Measurements from ENCODE around the gene TRPV3.

TRPV3 gene

GRCh38 chr17:3503285-3503684, 54.3 kb downstream of the TRPV3 start:
- no CpG with 5 or more reads among the region's 1 CpG for WGBS (ENCODE audit: extremely low coverage, insufficient coverage, insufficient read length)
- no peaks in the 10 kb centered on the region for H3K4me1 ChIP-seq (ENCODE audit: control insufficient read depth in 1 of 2, insufficient read depth in 2 of 2, low read length in 2 of 2)
- no peak overlapping the region for H3K9ac ChIP-seq (ENCODE audit: low read length)
- H3K14ac ChIP-seq (ENCODE audit: low read length), result no peak overlapping the region
- no peak overlapping the region for H3K18ac ChIP-seq (ENCODE audit: low read length)
- no peak overlapping the region for H2BK5ac ChIP-seq (ENCODE audit: low read depth, low read length, poor library complexity)
- no peak overlapping the region for H2BK120ac ChIP-seq (ENCODE audit: insufficient read depth, low read length, poor library complexity)
- peaks cover 4% of the 10 kb centered on the region for H3K9me3 ChIP-seq (ENCODE audit: insufficient read depth, low read depth, low read length)
- no peak overlapping the region for H4K91ac ChIP-seq (ENCODE audit: low read depth, low read length)
- H3K79me2 ChIP-seq (ENCODE audit: control insufficient read depth, insufficient read depth, low read length, poor library complexity), result no peaks in the 10 kb centered on the region
- no peaks in the 10 kb centered on the region for H3K27me3 ChIP-seq (ENCODE audit: insufficient read depth, low read length)
- H2BK12ac ChIP-seq (ENCODE audit: low read length), result no peak overlapping the region
- no peak overlapping the region for H4K12ac ChIP-seq (ENCODE audit: low read depth, low read length)
- H2AFZ ChIP-seq (ENCODE audit: insufficient read depth, low read length, poor library complexity), result no peak overlapping the region
- H3K4me2 ChIP-seq (ENCODE audit: low read length), result no peak overlapping the region
- H2AK5ac ChIP-seq (ENCODE audit: low read length), result no peak overlapping the region
- H3K4me3 ChIP-seq (ENCODE audit: low read depth, low read length), result no peak overlapping the region
- H3K79me1 ChIP-seq (ENCODE audit: low read length), result no peaks in the 10 kb centered on the region
- DNase-seq, result no peak
- no peak overlapping the region for H3K23ac ChIP-seq (ENCODE audit: low read length)
- H3K27ac ChIP-seq (ENCODE audit: low read depth, low read length), result no peak overlapping the region
- no peak overlapping the region for H4K8ac ChIP-seq (ENCODE audit: low read depth, low read length)
- no peak overlapping the region for H3K4ac ChIP-seq (ENCODE audit: low read depth, low read length)
- no peaks in the 10 kb centered on the region for H3K36me3 ChIP-seq (ENCODE audit: control insufficient read depth in 1 of 2, insufficient read depth in 2 of 2, low read length in 2 of 2)

GRCh38 chr17:3502466-3502865, 55.1 kb downstream of the TRPV3 start:
- no peak overlapping the region for H2AFZ ChIP-seq (ENCODE audit: insufficient read depth, low read length, poor library complexity)
- no peak overlapping the region for H3K9ac ChIP-seq (ENCODE audit: low read length)
- H3K79me1 ChIP-seq (ENCODE audit: low read length), result no peaks in the 10 kb centered on the region
- peaks cover 4% of the 10 kb centered on the region for H3K9me3 ChIP-seq (ENCODE audit: insufficient read depth, low read depth, low read length)
- H3K4me3 ChIP-seq (ENCODE audit: low read depth, low read length), result no peak overlapping the region
- WGBS (ENCODE audit: extremely low coverage, insufficient coverage, insufficient read length), result no CpG with 5 or more reads among the region's 5 CpGs
- no peak overlapping the region for H4K91ac ChIP-seq (ENCODE audit: low read depth, low read length)
- no peak overlapping the region for H3K27ac ChIP-seq (ENCODE audit: low read depth, low read length)
- H4K8ac ChIP-seq (ENCODE audit: low read depth, low read length), result no peak overlapping the region
- no peak overlapping the region for H2BK12ac ChIP-seq (ENCODE audit: low read length)
- H3K4me2 ChIP-seq (ENCODE audit: low read length), result no peak overlapping the region
- H3K27me3 ChIP-seq (ENCODE audit: insufficient read depth, low read length), result no peaks in the 10 kb centered on the region
- no peak overlapping the region for H3K14ac ChIP-seq (ENCODE audit: low read length)
- no peak overlapping the region for H3K4ac ChIP-seq (ENCODE audit: low read depth, low read length)
- no peak overlapping the region for H2AK5ac ChIP-seq (ENCODE audit: low read length)
- no peak overlapping the region for H3K23ac ChIP-seq (ENCODE audit: low read length)
- no peak overlapping the region for H3K18ac ChIP-seq (ENCODE audit: low read length)
- no peaks in the 10 kb centered on the region for H3K4me1 ChIP-seq (ENCODE audit: control insufficient read depth in 1 of 2, insufficient read depth in 2 of 2, low read length in 2 of 2)
- no peak overlapping the region for H2BK5ac ChIP-seq (ENCODE audit: low read depth, low read length, poor library complexity)
- no peaks in the 10 kb centered on the region for H3K36me3 ChIP-seq (ENCODE audit: control insufficient read depth in 1 of 2, insufficient read depth in 2 of 2, low read length in 2 of 2)
- no peaks in the 10 kb centered on the region for H3K79me2 ChIP-seq (ENCODE audit: control insufficient read depth, insufficient read depth, low read length, poor library complexity)
- DNase-seq, result no peak
- no peak overlapping the region for H2BK120ac ChIP-seq (ENCODE audit: insufficient read depth, low read length, poor library complexity)
- no peak overlapping the region for H4K12ac ChIP-seq (ENCODE audit: low read depth, low read length)

GRCh38 chr17:3501344-3501743, 56.3 kb downstream of the TRPV3 start:
- Histone ChIP-seq H2BK5ac (ENCODE audit: low read depth, low read length, poor library complexity) (no peak overlapping the region), H3K27me3 (ENCODE audit: insufficient read depth, low read length) (no peaks in the 10 kb centered on the region), H3K4me1 (ENCODE audit: control insufficient read depth in 1 of 2, insufficient read depth in 2 of 2, low read length in 2 of 2) (no peaks in the 10 kb centered on the region), H3K79me2 (ENCODE audit: control insufficient read depth, insufficient read depth, low read length, poor library complexity) (no peaks in the 10 kb centered on the region), H3K9me3 (ENCODE audit: insufficient read depth, low read depth, low read length) (peaks cover 4% of the 10 kb centered on the region), H3K79me1 (ENCODE audit: low read length) (no peaks in the 10 kb centered on the region), H2BK12ac (ENCODE audit: low read length) (no peak overlapping the region), H2AFZ (ENCODE audit: insufficient read depth, low read length, poor library complexity) (no peak overlapping the region), H2AK5ac (ENCODE audit: low read length) (no peak overlapping the region), H3K9ac (ENCODE audit: low read length) (no peak overlapping the region), H3K4ac (ENCODE audit: low read depth, low read length) (no peak overlapping the region), H3K14ac (ENCODE audit: low read length) (no peak overlapping the region), H3K4me3 (ENCODE audit: low read depth, low read length) (no peak overlapping the region), H3K23ac (ENCODE audit: low read length) (no peak overlapping the region), H4K8ac (ENCODE audit: low read depth, low read length) (no peak overlapping the region), H2BK120ac (ENCODE audit: insufficient read depth, low read length, poor library complexity) (no peak overlapping the region), H3K4me2 (ENCODE audit: low read length) (no peak overlapping the region), H3K27ac (ENCODE audit: low read depth, low read length) (no peak overlapping the region), H3K36me3 (ENCODE audit: control insufficient read depth in 1 of 2, insufficient read depth in 2 of 2, low read length in 2 of 2) (no peaks in the 10 kb centered on the region), H4K91ac (ENCODE audit: low read depth, low read length) (no peak overlapping the region), H4K12ac (ENCODE audit: low read depth, low read length) (no peak overlapping the region), H3K18ac (ENCODE audit: low read length) (no peak overlapping the region)
- no CpG with 5 or more reads among the region's 5 CpGs for WGBS (ENCODE audit: extremely low coverage, insufficient coverage, insufficient read length)
- peak in 1 of 2 donors; percentile 58 for DNase-seq

GRCh38 chr17:3497101-3497500, 60.5 kb downstream of the TRPV3 start:
- Histone ChIP-seq H3K36me3 (ENCODE audit: control insufficient read depth in 1 of 2, insufficient read depth in 2 of 2, low read length in 2 of 2) (no peaks in the 10 kb centered on the region), H3K14ac (ENCODE audit: low read length) (no peak overlapping the region), H3K27me3 (ENCODE audit: insufficient read depth, low read length) (no peaks in the 10 kb centered on the region), H3K4ac (ENCODE audit: low read depth, low read length) (no peak overlapping the region), H3K4me3 (ENCODE audit: low read depth, low read length) (no peak overlapping the region), H4K12ac (ENCODE audit: low read depth, low read length) (no peak overlapping the region), H2AK5ac (ENCODE audit: low read length) (no peak overlapping the region), H3K4me2 (ENCODE audit: low read length) (no peak overlapping the region), H2BK5ac (ENCODE audit: low read depth, low read length, poor library complexity) (no peak overlapping the region), H3K27ac (ENCODE audit: low read depth, low read length) (no peak overlapping the region), H4K8ac (ENCODE audit: low read depth, low read length) (no peak overlapping the region), H2BK12ac (ENCODE audit: low read length) (no peak overlapping the region), H3K79me2 (ENCODE audit: control insufficient read depth, insufficient read depth, low read length, poor library complexity) (no peaks in the 10 kb centered on the region), H3K23ac (ENCODE audit: low read length) (no peak overlapping the region), H3K9ac (ENCODE audit: low read length) (no peak overlapping the region), H2BK120ac (ENCODE audit: insufficient read depth, low read length, poor library complexity) (no peak overlapping the region), H2AFZ (ENCODE audit: insufficient read depth, low read length, poor library complexity) (no peak overlapping the region), H3K9me3 (ENCODE audit: insufficient read depth, low read depth, low read length) (peaks cover 4% of the 10 kb centered on the region), H3K18ac (ENCODE audit: low read length) (no peak overlapping the region), H4K91ac (ENCODE audit: low read depth, low read length) (no peak overlapping the region), H3K79me1 (ENCODE audit: low read length) (no peaks in the 10 kb centered on the region), H3K4me1 (ENCODE audit: control insufficient read depth in 1 of 2, insufficient read depth in 2 of 2, low read length in 2 of 2) (no peaks in the 10 kb centered on the region)
- no peak for DNase-seq
- WGBS (ENCODE audit: extremely low coverage, insufficient coverage, insufficient read length), result no CpG with 5 or more reads among the region's 7 CpGs

Data from trophoblast cell (in vitro differentiated cells and primary cell).